GM12892 (cell line): ENCODE measurements around the gene TMEM170B.

ENCODE experiments used
- DNase-seq: peaks from one replicate; pipeline ENCODE4 v3.0.0; 2011; ENCODE audit not compliant: insufficient read length
- FAIRE-seq: peaks from 2 replicates; lab custom pipeline; 2011; peaks lifted over from hg19 to GRCh38; lab: Jason Lieb, UNC
- POLR2A ChIP-seq: IDR thresholded peaks from 2 replicates; pipeline ENCODE4 v1.6.1; 2011; ENCODE audit warnings: low read depth, low read length, control low read depth
- POLR2AphosphoS5 ChIP-seq: IDR thresholded peaks from 2 replicates; pipeline ENCODE4 v1.6.1; 2011; ENCODE audit warnings: low read depth, low read length, control low read depth
- TAF1 ChIP-seq: IDR thresholded peaks from 2 replicates; pipeline ENCODE4 v1.6.1; 2011; ENCODE audit warnings: low read depth, mild to moderate bottlenecking, control low read depth, low read length, borderline replicate concordance

TMEM170B gene

DNA sequence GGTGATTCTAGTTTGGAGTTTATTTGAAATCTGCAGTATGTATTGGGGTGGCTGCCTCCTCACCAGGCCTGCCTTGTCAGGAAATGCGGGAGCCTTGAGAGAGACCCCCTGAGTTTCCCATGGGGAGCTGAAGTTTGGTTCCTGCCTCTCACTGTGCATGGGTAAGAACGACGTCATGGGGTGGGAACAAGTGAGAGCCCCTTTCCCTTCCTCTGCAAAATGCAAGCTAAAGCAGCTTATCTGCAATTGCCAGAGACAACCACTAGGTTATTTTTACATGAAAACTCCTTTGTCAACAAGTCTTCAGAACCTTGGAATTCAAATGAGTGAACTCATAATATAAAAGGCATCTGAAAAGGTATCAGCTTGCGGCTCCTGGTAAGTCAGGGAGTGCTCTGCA is 58.4 kb downstream of the TMEM170B start:
- DNase-seq (no peak), FAIRE-seq (no peak)
- TF ChIP-seq POLR2A (no peak), TAF1 (no peak), POLR2AphosphoS5 (no peak)

DNA sequence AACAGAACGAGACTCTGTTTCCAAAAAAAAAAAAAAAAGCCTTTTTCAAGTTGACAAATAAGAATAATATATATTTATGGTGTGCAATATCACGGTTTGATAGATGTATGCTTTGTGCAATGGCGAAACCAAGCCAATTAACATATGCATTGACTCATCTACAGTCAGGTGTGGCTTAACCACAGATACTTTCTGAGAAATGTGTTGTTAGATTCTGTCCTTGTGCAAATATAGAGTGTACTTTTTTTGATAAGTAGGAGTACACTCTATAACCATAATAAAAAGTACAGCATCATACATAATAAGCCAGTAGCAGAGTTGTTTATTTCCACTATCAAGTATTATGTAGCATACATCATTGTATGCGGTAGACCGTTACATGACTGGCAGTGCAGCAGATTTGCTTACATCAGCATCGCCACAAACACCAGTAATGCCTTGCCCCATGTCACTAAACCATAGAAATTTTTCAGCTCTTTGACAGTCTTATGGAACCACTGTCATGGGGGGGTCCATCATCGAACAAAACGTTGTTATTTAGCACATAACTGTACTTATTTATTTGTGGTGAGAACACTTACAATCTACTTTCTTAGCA is 59.2 kb downstream of the TMEM170B start:
- FAIRE-seq (no peak), DNase-seq (no peak)
- TF ChIP-seq POLR2A (no peak), TAF1 (no peak), POLR2AphosphoS5 (no peak)

- TF ChIP-seq POLR2A (no peak), POLR2AphosphoS5 (no peak), TAF1 (no peak)
- FAIRE-seq (no peak), DNase-seq (no peak)
These were observed 61.1 kb downstream of the TMEM170B start for GRCh38 chr6:11598687-11599086.

- DNase-seq: no peak
- FAIRE-seq: no peak
- TF ChIP-seq POLR2A (no peak), TAF1 (no peak), POLR2AphosphoS5 (no peak)
These were observed 62.7 kb downstream of the TMEM170B start for GRCh38 chr6:11600251-11600650.

GRCh38 chr6:11601776-11602605 is 64.4 kb downstream of the TMEM170B start:
- no peak for DNase-seq
- no peak for FAIRE-seq
- no peak for TF ChIP-seq POLR2A

DNA sequence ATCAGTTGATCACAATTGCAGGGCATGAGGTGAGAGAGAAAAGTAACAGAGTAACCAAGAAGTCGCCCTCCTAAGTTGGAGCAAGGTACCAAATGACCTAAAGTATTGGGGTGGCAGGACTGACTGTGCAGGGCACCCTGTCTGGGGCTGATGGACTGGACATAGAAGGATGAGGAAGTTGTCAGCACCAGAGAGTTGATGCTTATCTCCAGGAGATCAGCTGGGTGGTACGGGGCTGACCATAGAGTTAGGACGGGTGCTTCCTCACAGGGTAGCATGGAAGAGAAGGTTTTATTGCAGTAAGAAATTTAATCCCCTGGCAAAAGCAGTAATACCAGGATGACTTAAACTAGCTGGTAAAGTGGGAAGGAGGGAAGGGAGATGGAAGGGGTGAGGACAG is 66.7 kb downstream of the TMEM170B start:
- FAIRE-seq (no peak), DNase-seq (no peak)
- TF ChIP-seq TAF1 (no peak), POLR2AphosphoS5 (no peak), POLR2A (no peak)

DNA sequence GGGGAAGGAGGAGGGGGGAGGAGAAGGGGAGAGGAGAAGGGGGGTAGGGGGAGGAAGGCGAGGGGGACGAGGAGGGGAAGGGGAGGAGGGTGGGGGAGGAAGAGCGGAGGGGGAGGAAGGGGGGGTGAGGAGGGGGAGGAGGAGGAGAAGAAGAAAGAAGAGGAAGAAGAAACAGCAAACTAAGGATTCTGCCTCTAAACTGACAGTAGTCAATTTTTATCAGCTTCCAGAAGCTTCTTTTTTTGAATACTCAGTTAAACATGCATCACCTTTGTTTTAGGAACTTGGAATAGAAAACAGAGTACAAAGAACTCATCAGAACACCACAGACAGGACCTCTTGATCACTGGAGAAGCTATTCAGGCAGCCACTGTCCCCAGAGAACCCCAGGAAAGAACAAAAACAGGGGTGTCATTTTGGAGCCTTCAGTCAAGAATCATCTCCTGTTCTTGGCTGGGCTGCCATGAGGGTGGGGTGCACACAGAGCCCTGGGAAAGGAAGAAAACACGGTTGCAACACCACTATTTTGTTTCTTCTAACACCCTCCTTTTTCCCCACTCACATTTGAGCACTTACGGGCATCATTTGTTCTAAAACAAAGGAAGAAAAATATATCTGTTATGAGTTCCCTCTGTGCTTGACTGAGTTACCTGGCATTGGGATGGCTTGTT is 67.4 kb downstream of the TMEM170B start:
- TF ChIP-seq TAF1: no peak
- no peak for TF ChIP-seq POLR2AphosphoS5
- TF ChIP-seq POLR2A: no peak
- DNase-seq (no peak), FAIRE-seq (no peak)

- DNase-seq (no peak), FAIRE-seq (no peak)
- TF ChIP-seq POLR2AphosphoS5: no peak
- TF ChIP-seq TAF1: no peak
- TF ChIP-seq POLR2A: no peak
These were observed 68.0 kb downstream of the TMEM170B start for GRCh38 chr6:11605507-11605905.

DNA sequence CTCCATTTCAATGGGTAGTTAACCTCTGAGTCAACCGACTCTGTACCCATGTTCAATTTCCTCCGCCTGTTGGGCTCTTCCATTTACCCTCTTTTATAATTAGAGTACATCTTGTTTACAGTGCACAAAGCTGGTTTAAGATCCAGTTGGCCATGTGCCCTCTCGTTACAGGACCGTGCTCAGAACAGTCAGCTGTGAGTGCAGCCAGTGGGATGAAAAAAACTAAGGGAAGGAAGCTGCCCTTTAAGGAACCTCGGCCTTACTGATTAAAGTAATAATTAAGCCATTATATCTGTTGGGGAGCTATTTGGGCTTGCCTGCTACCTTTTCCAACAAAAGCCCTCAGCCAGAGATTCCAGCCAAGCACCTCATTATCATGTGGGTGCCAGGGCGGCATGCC is 68.8 kb downstream of the TMEM170B start:
- TF ChIP-seq POLR2A (no peak), POLR2AphosphoS5 (no peak), TAF1 (no peak)
- FAIRE-seq (no peak), DNase-seq (no peak)

GRCh38 chr6:11607383-11607782 is 69.8 kb downstream of the TMEM170B start:
- TF ChIP-seq POLR2AphosphoS5 (no peak), POLR2A (no peak), TAF1 (no peak)
- FAIRE-seq (no peak), DNase-seq (no peak)

DNA sequence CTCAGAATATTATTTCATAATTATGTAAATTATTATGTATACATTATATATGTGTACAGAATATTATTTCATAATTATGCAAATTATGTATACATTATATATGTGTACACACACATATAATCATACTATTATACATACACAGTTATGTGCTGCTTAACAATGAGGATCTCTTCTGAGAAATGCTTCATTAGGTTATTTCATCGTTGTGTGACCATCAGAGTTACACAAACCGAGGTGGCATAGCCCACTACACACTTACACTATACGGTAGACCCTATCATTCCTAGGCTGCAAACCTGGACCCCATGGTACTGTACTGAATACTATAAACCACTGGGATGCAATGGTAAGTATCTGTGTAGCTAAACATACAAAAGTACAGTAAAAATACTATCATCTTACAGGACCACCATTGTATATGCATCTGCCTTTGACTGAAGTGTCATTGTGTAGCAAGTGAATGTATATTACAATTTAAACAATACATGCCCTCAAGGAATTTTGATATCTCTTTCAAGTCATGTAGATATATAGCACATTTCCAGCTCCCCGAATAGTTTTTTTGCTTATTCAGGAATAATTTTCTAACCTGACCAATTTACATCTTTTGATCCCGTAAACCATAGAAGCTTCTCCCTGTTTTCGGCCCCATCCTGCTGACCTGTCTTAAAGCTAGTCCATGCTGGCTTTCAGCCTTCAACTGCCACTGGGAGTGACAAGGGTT is 71.2 kb downstream of the TMEM170B start:
- DNase-seq (no peak), FAIRE-seq (no peak)
- TF ChIP-seq POLR2AphosphoS5: no peak
- TF ChIP-seq TAF1: no peak
- TF ChIP-seq POLR2A: no peak
